Endothelial cell of umbilical vein (primary cell): ENCODE data around the gene MEI1. TPM values are rescaled to one million over a fixed set of nuclear protein-coding genes. Genes with fewer than 3 reads are reported as not detected.

ENCODE experiments used
- BruUV-seq: library from RNA; stranded (reverse); fragments of 400-500 nt; replicated peaks from 2 replicates; lab custom pipeline; 2021; lab: Mats Ljungman, UMichigan
- CTCF ChIA-PET: fragments of 300-600, 350-600 bp; sonication (Branson Sonifier 250); formaldehyde crosslinking; loops from one replicate; lab custom pipeline; 2021; ENCODE audit warnings: antibody characterized with exemption, inconsistent platforms; lab: Charles Lee
- POLR2A ChIA-PET: fragments of 300-600, 350-600 bp; sonication (Branson Sonifier 250); formaldehyde crosslinking; loops from one replicate; lab custom pipeline; 2021; ENCODE audit warnings: antibody characterized with exemption, inconsistent platforms; lab: Charles Lee
- DNase-seq: peaks from one replicate; pipeline ENCODE4 v3.0.0-alpha.2; 2011; ENCODE audit warnings: low read depth, low spot score
- FAIRE-seq: peaks from 2 replicates; lab custom pipeline; 2011; peaks lifted over from hg19 to GRCh38; lab: Jason Lieb, UNC
- H2AFZ ChIP-seq: 2 replicates; pipeline ENCODE4 v1.6.0; 2012; ENCODE audit warnings: low read depth, low read length, control low read depth, inconsistent platforms
- H3K27ac ChIP-seq: 2 replicates; pipeline ENCODE4 v1.5.1; 2011; ENCODE audit warnings: low read depth, mild to moderate bottlenecking, control low read depth, low read length, moderate library complexity; ENCODE audit not compliant: insufficient read depth
- H3K27me3 ChIP-seq, 2 experiments: 2 replicates each; pipeline versions ENCODE4 v1.6.0 to v1.6.1; 2011; ENCODE audit warnings: low read length in 2 of 2, mixed read lengths in 1 of 2; ENCODE audit not compliant: control insufficient read depth in 2 of 2, insufficient read depth in 2 of 2
- H3K36me3 ChIP-seq, 2 experiments: 2 replicates in 1 of 2; 3 replicates in 1 of 2; pipeline ENCODE4 v1.5.1; 2011; ENCODE audit warnings: low read length in 2 of 2, mild to moderate bottlenecking in 1 of 2, moderate library complexity in 1 of 2; ENCODE audit not compliant: control insufficient read depth in 2 of 2, insufficient read depth in 2 of 2; ENCODE audit errors: extremely low read depth in 1 of 2
- H3K4me1 ChIP-seq: 3 replicates; pipeline ENCODE4 v1.5.1; 2011; ENCODE audit warnings: mild to moderate bottlenecking, low read length; ENCODE audit not compliant: control insufficient read depth, insufficient read depth; ENCODE audit errors: extremely low read depth
- H3K4me2 ChIP-seq: 2 replicates; pipeline ENCODE4 v1.6.1; 2011; ENCODE audit warnings: low read length, control low read depth, mixed read lengths; ENCODE audit not compliant: insufficient read depth
- H3K4me3 ChIP-seq, 3 experiments: fragments of 200-600 bp in 1 of 3; sonication (generic), shearing (Covaris generic) in 1 of 3; replicated peaks in 1 of 3; 2 replicates each; pipeline ENCODE4 v1.5.1; 2011 to 2016; ENCODE audit warnings: control low read depth in 3 of 3, low read length in 3 of 3, mild to moderate bottlenecking in 2 of 3, inconsistent platforms in 1 of 3, low read depth in 1 of 3, moderate library complexity in 1 of 3; ENCODE audit not compliant: insufficient read depth in 1 of 3
- H3K79me2 ChIP-seq: 2 replicates; pipeline ENCODE4 v1.6.0; 2012; ENCODE audit warnings: low read length, inconsistent platforms; ENCODE audit not compliant: control insufficient read depth, insufficient read depth
- H3K9ac ChIP-seq: replicated peaks from 2 replicates; pipeline ENCODE3; 2011; ENCODE audit warnings: low read length, control low read depth; ENCODE audit not compliant: insufficient read depth; ENCODE audit errors: extremely low read depth
- H3K9me1 ChIP-seq: replicated peaks from 3 replicates; pipeline ENCODE4 v1.6.0; 2011; ENCODE audit warnings: mild to moderate bottlenecking, low read length; ENCODE audit not compliant: control insufficient read depth, insufficient read depth; ENCODE audit errors: extremely low read depth
- H3K9me3 ChIP-seq: replicated peaks from 2 replicates; pipeline ENCODE4 v1.5.1; 2012; ENCODE audit warnings: low read length, inconsistent platforms; ENCODE audit not compliant: control insufficient read depth, insufficient read depth
- H4K20me1 ChIP-seq: replicated peaks from 2 replicates; pipeline ENCODE3; 2011; ENCODE audit warnings: mild to moderate bottlenecking, low read length; ENCODE audit not compliant: control insufficient read depth, insufficient read depth; ENCODE audit errors: extremely low read depth
- CTCF ChIP-seq, 2 donors: IDR thresholded peaks; 1 replicate in 1 of 2; 2 replicates in 1 of 2; pipeline ENCODE4 v1.5.1; 2011; ENCODE audit warnings: low read length in 2 of 2, mild to moderate bottlenecking in 2 of 2, moderate library complexity in 2 of 2, control low read depth in 1 of 2, inconsistent platforms in 1 of 2, low read depth in 1 of 2; ENCODE audit not compliant: insufficient read depth in 1 of 2; ENCODE audit errors: extremely low read depth in 1 of 2
- JUN ChIP-seq: IDR thresholded peaks from 2 replicates; pipeline ENCODE4 v1.6.1; 2011; ENCODE audit warnings: borderline replicate concordance, low read depth; ENCODE audit not compliant: insufficient read length, insufficient read depth
- MAX ChIP-seq: IDR thresholded peaks from 2 replicates; pipeline ENCODE4 v1.6.1; 2011; ENCODE audit not compliant: insufficient read depth, insufficient read length
- dilution Hi-C: fragments of 300-500 bp; cut with MboI; formaldehyde crosslinking; loops from one replicate; pipeline ENCODE4 v1.15.0; 2019; ENCODE audit warnings: low sequenced_read_pairs; ENCODE audit not compliant: extremely low pct_ligation_motif_present
- intact Hi-C: fragments of 100-400 bp; cut with micrococcal nuclease; formaldehyde crosslinking; loops from one replicate; pipeline ENCODE4 v1.10.0; 2022
- polyA plus RNA-seq, 4 experiments: library from polyadenylated mRNA; depleted of rRNA in 3 of 4; stranded (reverse) in 3 of 4; unstranded in 1 of 4; fragments of >200 nt; gene quantifications; 2 replicates each; pipeline versions ENCODE4 v1.2.1 to v1.2.3, GENCODE V29; 2011 to 2012; ENCODE audit warnings: missing spikeins in 1 of 4
- total RNA-seq: library from RNA; stranded (reverse); gene quantifications from 2 replicates; pipeline ENCODE4 v1.2.3, GENCODE V29; 2021

Gene MEI1
- total and polyA plus RNA-seq, 2 donors (not counting 3 experiments of a cell fraction or from before 2014, with no cell fraction given): 1.5 to 1.9 TPM

- no peak overlapping the region for H3K9ac ChIP-seq
- no peaks in the 10 kb centered on the region for H3K36me3 ChIP-seq
- H2AFZ ChIP-seq: no peak overlapping the region
These were observed 116.9 kb downstream of the MEI1 start for GRCh38 chr22:41816241-41816640.

GRCh38 chr22:41816871-41817270 is 117.6 kb downstream of the MEI1 start:
- TF ChIP-seq JUN: no peak
- no peak for TF ChIP-seq CTCF (IDR thresholded peaks at IDR 0.05; ENCODE audit: extremely low read depth in 1 of 2, insufficient read depth in 1 of 2, low read depth in 1 of 2, low read length in 2 of 2)
- FAIRE-seq (no peak), DNase-seq (no peak)
- BruUV-seq: no TSS peak
- H3K79me2 ChIP-seq: no peaks in the 10 kb centered on the region
- H4K20me1 ChIP-seq: no peaks in the 10 kb centered on the region
- no peaks in the 10 kb centered on the region for H3K4me1 ChIP-seq
- H3K9me3 ChIP-seq: no peaks in the 10 kb centered on the region
- no peak overlapping the region for H3K4me2 ChIP-seq
- no peak overlapping the region for H3K27ac ChIP-seq
- no peak overlapping the region for H3K9ac ChIP-seq
- ChIA-PET POLR2A (no interaction called here), CTCF (no interaction called here)
- dilution Hi-C loops (no loop called here), intact Hi-C loops (no loop called here)
- H3K36me3 ChIP-seq: no peaks in the 10 kb centered on the region
- H3K4me3 ChIP-seq: no peak overlapping the region
- H2AFZ ChIP-seq: no peak overlapping the region
- no peaks in the 10 kb centered on the region for H3K27me3 ChIP-seq
- H3K9me1 ChIP-seq: no peaks in the 10 kb centered on the region

More at GRCh38 chr22:41816241-41816640, 116.9 kb downstream of the MEI1 start:
- intact Hi-C loops (no loop called here), dilution Hi-C loops (no loop called here)
- CTCF ChIA-PET: no interaction called here
- no peaks in the 10 kb centered on the region for H3K9me3 ChIP-seq
- BruUV-seq: no TSS peak
- no peak overlapping the region for H3K27ac ChIP-seq
- no peak overlapping the region for H3K4me3 ChIP-seq
- no peaks in the 10 kb centered on the region for H3K79me2 ChIP-seq
- no peaks in the 10 kb centered on the region for H4K20me1 ChIP-seq
- H3K4me1 ChIP-seq: no peaks in the 10 kb centered on the region
- no peaks in the 10 kb centered on the region for H3K27me3 ChIP-seq
- TF ChIP-seq MAX: no peak
- POLR2A ChIA-PET: no interaction called here
- no peak for DNase-seq
- H3K9me1 ChIP-seq: no peaks in the 10 kb centered on the region
- H3K4me2 ChIP-seq: no peak overlapping the region
- FAIRE-seq: no peak
